Stomach (tissue), 9 donors: ENCODE measurements around the gene STK32A. TPM values are rescaled to one million over a fixed set of nuclear protein-coding genes. Genes with fewer than 3 reads are reported as not detected.

Source experiments
- DNase-seq, 2 donors: peaks; one replicate each; pipeline versions ENCODE4 v3.0.0 to v3.0.0-alpha.2; 2013 to 2019
- H3K27ac ChIP-seq, 5 donors: fragments of 200-600 bp in 4 of 5; sonication (generic) in 4 of 5; one replicate each; pipeline ENCODE4 v1.5.1; 2013 to 2019; ENCODE audit warnings: mild to moderate bottlenecking in 1 of 5, moderate library complexity in 1 of 5
- H3K27me3 ChIP-seq, 3 donors: fragments of 200-600 bp; sonication (generic); one replicate each; pipeline ENCODE4 v1.5.1; 2017 to 2019; ENCODE audit warnings: mixed run types in 1 of 3
- H3K36me3 ChIP-seq, 4 donors: fragments of 200-600 bp; sonication (generic); 1 replicate in 3 of 4; 2 replicates in 1 of 4; pipeline ENCODE4 v1.5.1; 2016 to 2019
- H3K4me1 ChIP-seq, 4 donors: fragments of 200-600 bp; sonication (generic); one replicate each; pipeline ENCODE4 v1.5.1; 2016 to 2019
- H3K4me3 ChIP-seq, 4 donors: fragments of 200-600 bp; sonication (generic) in 3 of 4; one replicate each; pipeline ENCODE4 v1.5.1; 2016 to 2019; ENCODE audit warnings: mild to moderate bottlenecking in 1 of 4
- H3K9me3 ChIP-seq, 4 donors: fragments of 200-600 bp; sonication (generic); one replicate each; pipeline ENCODE4 v1.5.1; 2016 to 2019
- EP300 ChIP-seq: sonication (generic); formaldehyde crosslinking; IDR thresholded peaks from one replicate; pipeline ENCODE4 v1.6.1; 2017; ENCODE audit warnings: antibody characterized with exemption
- POLR2A ChIP-seq, 4 donors: fragments of 450-650 bp; IDR thresholded peaks; one replicate each; pipeline ENCODE4 v1.6.1; 2016; ENCODE audit warnings: antibody characterized with exemption in 4 of 4, control low read depth in 2 of 4, mild to moderate bottlenecking in 1 of 4, moderate library complexity in 1 of 4
- POLR2AphosphoS5 ChIP-seq, 3 donors: sonication (generic); formaldehyde crosslinking; IDR thresholded peaks; one replicate each; pipeline ENCODE4 v1.6.1; 2016; ENCODE audit warnings: antibody characterized with exemption in 3 of 3
- WGBS, 5 donors: extraction: QIAGEN DNeasy Blood & Tissue Kit in 3 of 5; methylation state at CpG; one replicate each; pipeline versions ENCODE4 v1.1.5 to v1.1.7; 2013 to 2018; 5-methylcytosine and 5-hydroxymethylcytosine counted together
- intact Hi-C: fragments of 100-400 bp; cut with DNase I; formaldehyde crosslinking; loops from one replicate; pipeline ENCODE4 v1.15.1; 2023; ENCODE audit warnings: low total_unique reads
- polyA plus RNA-seq, 3 donors: library from polyadenylated mRNA; stranded (reverse); fragments of 200-250 nt; gene quantifications; one replicate each; pipeline ENCODE4 v1.2.3, GENCODE V29; 2013
- total RNA-seq, 5 donors: library from RNA; depleted of rRNA; stranded (reverse); fragments of >200 nt; gene quantifications; one replicate each; pipeline versions ENCODE4 v1.1.0 to v1.2.3, GENCODE V29; 2014 to 2016
- TF ChIP-seq, protein P1 (sequence below), 7 experiments: fragments of 450-650 bp in 4 of 7; fragments of 200-600 bp in 3 of 7; sonication (generic) in 3 of 7; IDR thresholded peaks; one replicate each; pipeline ENCODE4 v1.5.1; 2016 to 2019; ENCODE audit warnings: antibody characterized with exemption in 7 of 7, control low read depth in 2 of 7, mild to moderate bottlenecking in 1 of 7
- donor health status: healthy with polysubstance abuse.
- donor health status: Bipolar disorder and iron deficiency.
- donor health status: healthy.

STK32A gene
- total and polyA plus RNA-seq, 8 donors, result 0.48 to 29.7 (median 0.62) TPM

DNA sequence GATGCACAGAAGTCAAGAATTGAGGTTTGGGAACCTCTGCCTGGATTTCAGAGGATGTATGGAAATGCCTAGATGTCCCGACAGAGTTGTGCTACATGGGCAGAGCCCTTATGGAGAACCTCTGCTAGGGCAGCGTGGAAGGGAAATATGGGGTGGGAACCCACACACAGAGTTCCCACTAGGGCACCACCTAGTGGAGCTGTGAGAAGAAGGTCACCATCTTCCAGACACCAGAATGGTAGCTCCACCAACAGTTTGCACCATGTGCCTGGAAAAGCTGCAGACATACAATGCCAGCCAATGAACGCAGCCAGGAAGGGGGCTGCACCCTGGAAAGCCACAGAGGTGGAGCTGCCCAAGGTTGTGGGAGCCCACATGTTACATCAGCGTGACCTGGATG, 104.5 kb downstream of the STK32A start:
- no peak overlapping the region for H3K4me3 ChIP-seq
- TF ChIP-seq, protein P1, sequence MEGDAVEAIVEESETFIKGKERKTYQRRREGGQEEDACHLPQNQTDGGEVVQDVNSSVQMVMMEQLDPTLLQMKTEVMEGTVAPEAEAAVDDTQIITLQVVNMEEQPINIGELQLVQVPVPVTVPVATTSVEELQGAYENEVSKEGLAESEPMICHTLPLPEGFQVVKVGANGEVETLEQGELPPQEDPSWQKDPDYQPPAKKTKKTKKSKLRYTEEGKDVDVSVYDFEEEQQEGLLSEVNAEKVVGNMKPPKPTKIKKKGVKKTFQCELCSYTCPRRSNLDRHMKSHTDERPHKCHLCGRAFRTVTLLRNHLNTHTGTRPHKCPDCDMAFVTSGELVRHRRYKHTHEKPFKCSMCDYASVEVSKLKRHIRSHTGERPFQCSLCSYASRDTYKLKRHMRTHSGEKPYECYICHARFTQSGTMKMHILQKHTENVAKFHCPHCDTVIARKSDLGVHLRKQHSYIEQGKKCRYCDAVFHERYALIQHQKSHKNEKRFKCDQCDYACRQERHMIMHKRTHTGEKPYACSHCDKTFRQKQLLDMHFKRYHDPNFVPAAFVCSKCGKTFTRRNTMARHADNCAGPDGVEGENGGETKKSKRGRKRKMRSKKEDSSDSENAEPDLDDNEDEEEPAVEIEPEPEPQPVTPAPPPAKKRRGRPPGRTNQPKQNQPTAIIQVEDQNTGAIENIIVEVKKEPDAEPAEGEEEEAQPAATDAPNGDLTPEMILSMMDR (IDR thresholded peaks at IDR 0.05), result no peak
- TF ChIP-seq EP300, result no peak
- no peak for TF ChIP-seq POLR2AphosphoS5 (IDR thresholded peaks at IDR 0.05)
- no peak for TF ChIP-seq POLR2A (IDR thresholded peaks at IDR 0.05)
- no peaks in the 10 kb centered on the region for H3K9me3 ChIP-seq
- no peaks in the 10 kb centered on the region for H3K36me3 ChIP-seq
- H3K4me1 ChIP-seq, result no peaks in the 10 kb centered on the region
- no peaks in the 10 kb centered on the region for H3K27me3 ChIP-seq
- intact Hi-C loops, result no loop called here
- 88 to 96% (median 92%) methylated on average over 4 of the region's 4 CpGs for WGBS, 5 donors
- H3K27ac ChIP-seq, result no peak overlapping the region
- no peak for DNase-seq

GRCh38 chr5:147340941-147341340, 106.1 kb downstream of the STK32A start:
- H3K4me3 ChIP-seq, result no peak overlapping the region
- no peaks in the 10 kb centered on the region for H3K36me3 ChIP-seq
- no peak overlapping the region for H3K27ac ChIP-seq
- no peak for DNase-seq
- TF ChIP-seq POLR2AphosphoS5 (IDR thresholded peaks at IDR 0.05), result no peak
- TF ChIP-seq, protein P1 (IDR thresholded peaks at IDR 0.05), result no peak
- TF ChIP-seq EP300, result no peak
- TF ChIP-seq POLR2A (IDR thresholded peaks at IDR 0.05), result no peak
- no peaks in the 10 kb centered on the region for H3K4me1 ChIP-seq
- intact Hi-C loops, result no loop called here
- WGBS, 5 donors, result 83 to 100% (median 96%) methylated on average over 1 of the region's 1 CpG
- no peaks in the 10 kb centered on the region for H3K9me3 ChIP-seq
- no peaks in the 10 kb centered on the region for H3K27me3 ChIP-seq

DNA sequence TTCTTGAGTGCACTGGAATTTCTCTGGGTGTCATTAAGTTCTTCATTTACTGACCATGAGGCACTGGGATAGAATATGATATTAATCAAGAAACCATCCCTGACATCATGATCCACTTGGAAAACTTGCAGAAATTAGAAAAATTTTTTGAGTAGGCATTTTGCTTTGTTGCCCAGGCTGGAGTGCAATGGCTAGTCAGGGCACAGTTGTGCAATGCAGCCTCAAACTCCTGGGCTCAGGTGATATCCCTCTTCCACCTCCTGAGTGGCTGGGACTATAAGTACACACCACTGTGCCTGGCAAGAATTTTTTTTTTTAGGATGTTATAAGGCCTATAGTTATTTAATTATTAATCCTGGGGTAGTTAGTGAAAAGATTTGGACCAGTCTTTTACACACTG, 106.5 kb downstream of the STK32A start:
- DNase-seq, result no peak
- no peaks in the 10 kb centered on the region for H3K4me1 ChIP-seq
- no peaks in the 10 kb centered on the region for H3K9me3 ChIP-seq
- TF ChIP-seq POLR2AphosphoS5 (IDR thresholded peaks at IDR 0.05), result no peak
- no peak for TF ChIP-seq EP300
- TF ChIP-seq, protein P1 (IDR thresholded peaks at IDR 0.05), result no peak
- TF ChIP-seq POLR2A (IDR thresholded peaks at IDR 0.05), result no peak
- H3K27ac ChIP-seq, result no peak overlapping the region
- no peaks in the 10 kb centered on the region for H3K27me3 ChIP-seq
- no peaks in the 10 kb centered on the region for H3K36me3 ChIP-seq
- intact Hi-C loops, result no loop called here
- no peak overlapping the region for H3K4me3 ChIP-seq

DNA sequence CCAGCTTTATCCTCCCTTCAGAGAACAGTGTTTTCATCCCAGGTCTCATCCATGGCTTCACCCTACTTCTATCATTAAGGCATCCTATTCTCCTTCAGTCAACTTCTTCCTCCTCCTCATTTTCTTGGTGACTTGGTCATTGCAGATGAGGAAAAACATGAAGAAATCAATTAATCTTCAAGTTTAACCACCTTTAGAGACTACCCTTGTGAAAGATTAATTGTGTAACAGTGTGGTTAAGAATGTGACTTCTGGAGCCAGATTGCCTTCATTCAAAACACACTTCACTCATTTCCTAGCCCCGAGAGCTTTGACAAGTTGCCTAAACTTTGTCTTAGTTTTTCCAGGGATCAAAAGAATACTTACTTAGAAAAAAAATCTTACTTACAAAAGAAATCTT, 110.0 kb downstream of the STK32A start:
- Histone ChIP-seq H3K27me3 (no peaks in the 10 kb centered on the region), H3K4me3 (no peak overlapping the region), H3K9me3 (no peaks in the 10 kb centered on the region), H3K27ac (no peak overlapping the region), H3K36me3 (no peaks in the 10 kb centered on the region), H3K4me1 (no peaks in the 10 kb centered on the region)
- 25 to 74% (median 37%) methylated on average over 1 of the region's 1 CpG for WGBS, 5 donors
- no peak for DNase-seq
- intact Hi-C loops, result no loop called here
- TF ChIP-seq POLR2AphosphoS5 (IDR thresholded peaks at IDR 0.05) (no peak), POLR2A (IDR thresholded peaks at IDR 0.05) (no peak), EP300 (no peak)
- TF ChIP-seq, protein P1 (IDR thresholded peaks at IDR 0.05), result no peak
